GM19372 (cell line): ENCODE data around the gene CHSY3.
A peak's percentile ranks its signal among the peaks of the same experiment; 100 is the strongest.

ENCODE experiments used
- ATAC-seq: cut with Tn5 transposase; IDR thresholded peaks from one replicate; pipeline ENCODE4 v1.9.1; 2021; ENCODE audit warnings: mild to moderate bottlenecking, low read depth, moderate library complexity; ENCODE audit not compliant: unreplicated experiment

Gene CHSY3

DNA sequence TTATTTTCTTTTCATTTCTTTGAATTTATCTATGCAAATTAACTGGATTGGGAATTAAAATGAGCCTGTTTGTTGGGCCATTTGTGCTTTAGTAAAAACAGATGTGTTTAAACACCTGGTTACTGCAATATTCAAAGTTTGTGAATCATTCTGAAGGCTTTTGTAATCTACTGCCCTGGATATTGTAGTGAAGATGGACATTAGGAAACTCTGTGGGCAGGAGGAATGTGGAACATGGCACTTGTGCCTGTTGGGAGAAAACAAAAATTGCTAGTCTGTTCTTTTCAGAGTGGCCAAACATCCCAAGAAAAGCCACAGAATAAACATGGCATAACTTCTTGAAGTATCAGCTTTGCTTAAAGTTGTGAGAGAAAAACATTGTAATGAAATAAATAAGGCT lies 40.8 kb downstream of the CHSY3 start:
- no peak for ATAC-seq

DNA sequence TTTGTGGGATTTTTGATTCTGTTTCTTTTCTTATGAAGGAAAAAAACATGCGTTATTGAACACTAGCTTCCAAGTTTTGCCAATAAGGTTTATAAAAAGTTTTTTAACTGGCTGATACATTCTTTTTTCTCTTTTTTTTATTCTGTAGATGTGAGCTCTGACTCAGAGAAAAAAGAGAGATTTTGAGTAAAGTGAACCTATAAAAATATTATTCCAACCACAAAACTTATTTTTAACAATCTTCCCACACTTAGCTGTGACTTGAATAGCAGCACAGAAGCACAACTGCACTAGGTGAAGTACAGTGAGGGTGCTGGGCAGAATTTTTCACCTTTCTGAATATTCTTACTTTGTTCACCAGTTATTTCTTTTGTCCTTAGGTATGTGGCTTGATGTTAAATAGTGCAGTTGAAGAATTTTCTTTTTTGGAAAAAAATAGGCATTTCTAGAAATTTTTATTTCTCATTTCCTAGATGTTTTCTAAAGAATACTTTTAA lies 41.6 kb downstream of the CHSY3 start:
- no peak for ATAC-seq

DNA sequence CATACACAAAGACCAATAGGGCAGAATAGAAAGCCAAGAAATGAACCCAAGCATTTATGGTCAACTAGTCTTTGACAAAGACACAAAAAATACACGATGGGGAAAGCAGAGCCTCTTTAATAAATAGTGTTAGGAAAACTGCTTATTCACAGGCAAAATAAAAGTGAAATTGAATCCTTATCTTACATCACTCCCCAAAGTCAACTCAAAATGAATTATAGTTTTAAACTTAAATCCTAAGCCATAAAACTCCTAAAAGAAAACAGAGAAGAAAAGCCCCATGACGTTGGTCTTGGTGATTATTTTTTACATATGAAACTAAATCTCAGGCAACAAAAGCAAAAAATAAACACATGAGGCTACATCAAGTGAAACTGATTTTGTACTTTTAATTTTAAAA lies 46.8 kb downstream of the CHSY3 start:
- no peak for ATAC-seq

DNA sequence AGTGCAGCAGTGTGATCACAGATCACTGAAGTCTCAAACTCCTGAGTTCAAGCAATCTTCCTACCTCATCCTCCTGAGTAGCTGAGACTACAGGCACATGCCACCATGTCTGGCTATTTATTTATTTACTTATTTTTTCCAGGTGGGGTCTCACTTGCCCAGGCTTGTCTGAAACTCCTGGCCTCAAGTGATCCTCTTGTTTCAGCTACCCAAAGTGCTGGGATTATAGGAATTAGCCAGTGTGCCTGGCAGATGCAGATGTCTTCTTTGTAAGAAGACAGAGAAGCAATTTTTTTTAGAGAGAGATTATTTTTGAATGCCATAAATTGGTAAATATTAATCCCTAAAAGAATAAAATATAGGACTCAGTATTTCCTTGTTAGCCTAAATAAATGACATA lies 54.3 kb downstream of the CHSY3 start:
- no peak for ATAC-seq

DNA sequence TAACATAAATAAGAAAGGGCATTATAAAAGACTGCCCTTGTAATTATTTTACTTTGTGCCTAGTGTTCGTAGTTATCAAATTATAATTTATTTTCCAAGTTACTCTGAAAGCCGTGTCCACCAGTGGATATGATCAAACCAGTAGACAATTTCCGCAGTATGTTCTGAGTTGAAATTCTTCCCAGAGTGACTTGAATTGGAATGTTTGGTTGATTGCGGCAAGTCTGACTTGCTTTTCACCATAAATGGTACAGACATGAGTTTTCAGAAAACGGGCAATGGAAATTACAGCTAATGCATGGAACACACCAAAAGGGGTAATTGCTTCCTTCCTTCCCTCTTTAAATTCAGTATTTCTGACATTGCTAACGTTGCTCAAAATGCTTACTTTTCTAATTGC lies 56.6 kb downstream of the CHSY3 start:
- ATAC-seq = no peak

DNA sequence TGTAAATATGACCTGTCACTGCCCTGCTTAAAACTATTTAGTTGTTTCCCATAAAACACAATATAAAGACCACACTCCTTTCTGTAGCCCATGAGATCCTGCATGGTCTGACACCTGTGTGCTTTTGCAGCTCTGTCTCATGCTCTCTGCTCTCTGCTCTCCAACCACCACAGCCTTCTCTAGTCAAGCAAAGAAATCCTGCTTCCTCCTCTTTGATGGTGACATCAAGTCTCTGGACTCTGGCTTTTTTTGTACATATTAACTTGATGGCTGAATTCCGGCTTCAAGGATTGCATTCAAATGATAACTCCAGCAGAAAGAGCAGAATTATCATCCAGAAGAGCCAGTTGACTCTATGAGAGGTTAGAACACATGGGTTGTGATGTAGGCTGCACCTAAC lies 58.2 kb downstream of the CHSY3 start:
- no peak for ATAC-seq

DNA sequence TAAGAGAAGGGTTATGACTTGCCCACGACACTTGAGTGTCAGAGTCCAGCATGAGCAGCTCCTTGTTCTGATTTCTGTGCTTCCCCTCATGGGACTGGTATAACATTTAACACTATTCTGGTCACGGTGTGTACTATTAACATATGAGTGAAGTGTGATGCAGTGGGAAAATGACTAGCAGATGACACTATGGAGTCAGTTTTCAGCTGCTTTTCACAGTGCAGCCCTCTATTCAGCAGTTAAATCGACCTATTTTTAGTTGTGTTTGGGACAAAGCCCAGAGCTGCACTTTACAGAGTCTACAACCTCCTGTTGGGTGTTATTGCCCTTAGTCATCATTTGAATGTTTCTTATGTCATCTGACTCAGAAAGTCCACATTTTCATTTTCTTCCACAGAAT lies 59.1 kb downstream of the CHSY3 start:
- ATAC-seq = no peak

DNA sequence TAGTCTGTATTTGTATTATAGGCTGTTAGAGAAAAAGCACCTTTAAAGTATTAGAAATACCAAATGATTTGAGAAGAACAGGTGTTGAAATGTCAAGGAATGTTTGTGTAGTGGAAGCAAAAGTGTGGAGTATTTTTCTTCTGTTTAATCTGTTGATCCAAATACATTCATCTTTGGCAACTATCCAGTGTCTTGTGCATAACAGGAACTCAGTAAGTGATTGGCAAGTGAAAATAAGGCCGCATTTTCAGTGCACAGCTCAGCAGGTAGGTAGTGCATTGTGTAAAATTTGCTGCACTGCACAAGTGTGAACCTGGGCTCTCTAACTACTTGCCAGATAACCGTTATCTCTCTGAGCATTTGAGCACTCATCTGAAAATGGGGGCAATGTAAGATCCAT lies 61.8 kb downstream of the CHSY3 start:
- no peak for ATAC-seq

DNA sequence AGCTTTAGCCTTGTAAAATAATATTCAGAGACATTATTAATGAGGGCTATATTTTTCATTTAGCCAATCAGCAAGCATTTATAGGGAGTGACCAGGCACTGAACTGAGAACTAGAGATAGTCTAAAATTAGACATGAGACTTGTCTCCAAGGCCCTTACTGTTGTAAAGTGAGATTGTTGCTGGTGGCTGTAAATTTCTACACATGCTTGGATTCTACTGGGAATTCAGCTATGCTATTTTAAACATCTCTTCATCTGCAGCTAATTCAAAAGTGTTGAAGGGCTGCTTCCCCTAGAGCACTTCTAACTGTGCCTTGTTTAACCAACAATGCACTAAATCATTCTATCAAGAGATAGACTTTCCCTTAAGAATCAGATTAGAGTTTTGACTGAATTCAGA lies 67.4 kb downstream of the CHSY3 start:
- ATAC-seq = no peak

DNA sequence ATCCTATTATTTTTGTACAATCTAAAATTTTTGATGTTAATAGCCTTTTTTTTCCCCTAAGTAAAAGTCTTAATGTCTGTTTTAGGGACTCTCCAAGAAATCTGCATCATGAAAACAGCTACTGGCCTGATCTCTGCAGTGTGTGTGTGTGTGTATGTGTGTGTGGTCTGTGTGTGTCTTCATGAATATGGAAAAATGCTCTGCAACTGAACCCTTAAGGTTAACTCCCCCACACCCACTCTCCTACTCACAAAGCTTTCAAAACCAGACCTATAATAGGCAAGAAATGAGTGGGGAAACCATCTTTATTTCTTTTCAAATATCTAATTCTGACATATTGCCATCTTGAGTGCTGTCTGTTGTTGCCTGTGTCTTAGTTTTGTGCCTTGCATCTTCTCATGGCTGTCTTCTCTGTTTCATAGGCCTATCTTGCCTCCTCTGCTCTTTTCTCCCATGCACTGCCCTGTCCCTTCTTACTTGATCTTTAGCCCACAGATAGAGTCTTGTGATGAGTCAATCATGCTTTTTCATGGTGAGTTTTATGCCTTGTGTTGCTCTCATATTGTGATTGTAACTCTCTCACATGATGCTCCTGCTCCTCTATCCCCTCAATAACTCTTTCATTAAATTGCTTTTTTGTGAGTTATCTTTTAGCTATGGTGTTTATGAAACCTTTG lies 68.3 kb downstream of the CHSY3 start:
- no peak for ATAC-seq

DNA sequence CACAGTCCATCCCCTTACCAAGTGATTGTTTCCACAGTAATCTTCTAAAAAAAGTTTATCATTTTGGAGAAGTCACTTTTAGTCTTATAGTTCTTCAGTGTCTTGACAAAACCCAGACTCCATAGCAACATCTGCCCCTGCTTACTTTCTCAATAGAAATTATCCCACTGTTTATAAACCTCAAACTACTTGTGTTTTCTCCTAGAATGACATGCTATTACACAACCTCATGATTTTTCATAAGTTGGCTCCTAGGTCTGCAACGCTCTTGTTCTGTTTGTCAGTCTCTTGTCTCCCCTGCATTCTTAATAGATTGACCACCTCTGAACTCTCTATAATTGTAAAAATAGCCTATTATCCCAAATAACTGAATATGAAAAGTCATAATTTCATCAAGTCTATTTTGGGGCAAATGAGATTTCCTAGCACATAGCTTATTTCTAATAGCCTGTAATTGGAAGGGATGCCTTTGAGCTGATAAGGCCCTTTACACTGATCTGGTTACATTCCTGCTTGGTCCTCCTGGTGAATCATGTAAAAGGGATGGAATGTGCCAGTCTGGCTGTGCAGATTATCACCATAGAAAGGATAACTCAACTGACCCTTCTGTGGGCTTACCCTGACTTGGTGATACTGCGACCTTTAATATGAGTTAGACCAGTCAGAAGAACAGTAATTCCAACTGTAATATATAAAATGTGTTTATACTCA lies 69.6 kb downstream of the CHSY3 start:
- ATAC-seq = no peak

DNA sequence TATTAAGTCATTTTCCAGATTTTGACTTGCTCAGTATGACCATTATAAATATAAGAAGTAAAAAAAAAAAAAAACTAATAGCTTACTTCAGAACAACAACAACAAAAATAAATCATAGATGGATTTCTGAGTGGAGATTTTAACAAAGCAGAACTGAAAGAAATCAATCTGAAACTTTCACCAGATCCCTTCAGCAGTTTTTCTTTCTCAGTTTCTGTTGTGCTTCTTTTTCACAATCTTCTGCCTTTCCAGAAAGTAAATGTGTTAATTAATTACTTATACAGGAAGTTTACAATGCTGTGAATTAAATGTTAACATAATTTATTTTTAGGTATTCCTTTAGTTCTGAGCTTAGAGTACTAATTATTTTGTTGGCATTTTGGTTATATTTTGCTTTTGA lies 73.5 kb downstream of the CHSY3 start:
- peak; percentile 75 for ATAC-seq

DNA sequence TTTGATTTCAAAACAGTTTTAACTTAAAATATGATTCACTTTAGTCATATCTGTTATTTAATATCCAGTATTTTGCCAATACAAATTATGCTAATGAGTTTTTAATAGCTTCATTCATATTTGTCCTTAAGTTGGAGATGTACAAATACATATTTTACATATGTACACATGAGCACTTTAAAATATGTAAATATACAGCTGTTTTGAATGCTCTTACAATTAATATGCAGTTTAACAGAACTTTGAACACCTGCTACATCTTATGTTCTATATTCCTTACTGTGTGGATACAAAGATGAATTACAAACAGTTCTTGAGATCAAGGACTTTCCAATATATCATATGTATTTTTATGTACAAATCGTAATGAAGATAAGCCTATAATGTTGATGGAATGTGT lies 74.0 kb downstream of the CHSY3 start:
- ATAC-seq = no peak

DNA sequence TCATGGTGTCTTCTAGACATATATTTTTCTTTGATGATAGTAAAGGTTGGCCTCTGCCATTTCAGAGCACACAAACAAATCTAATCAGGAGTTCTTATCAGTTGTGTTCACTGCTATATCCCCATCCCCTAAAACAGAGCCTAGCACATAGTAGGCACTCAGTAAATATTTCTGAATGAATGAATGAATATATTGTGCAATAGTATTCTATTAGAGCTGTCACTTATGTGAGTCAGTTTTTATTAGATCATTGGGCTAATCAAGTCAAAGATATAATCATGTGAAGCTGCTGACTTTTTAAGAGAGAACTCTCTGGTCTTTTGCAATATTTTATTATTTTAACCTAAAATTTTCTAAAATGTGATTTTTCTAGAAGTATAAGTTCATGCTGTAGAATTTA lies 84.2 kb downstream of the CHSY3 start:
- no peak for ATAC-seq

DNA sequence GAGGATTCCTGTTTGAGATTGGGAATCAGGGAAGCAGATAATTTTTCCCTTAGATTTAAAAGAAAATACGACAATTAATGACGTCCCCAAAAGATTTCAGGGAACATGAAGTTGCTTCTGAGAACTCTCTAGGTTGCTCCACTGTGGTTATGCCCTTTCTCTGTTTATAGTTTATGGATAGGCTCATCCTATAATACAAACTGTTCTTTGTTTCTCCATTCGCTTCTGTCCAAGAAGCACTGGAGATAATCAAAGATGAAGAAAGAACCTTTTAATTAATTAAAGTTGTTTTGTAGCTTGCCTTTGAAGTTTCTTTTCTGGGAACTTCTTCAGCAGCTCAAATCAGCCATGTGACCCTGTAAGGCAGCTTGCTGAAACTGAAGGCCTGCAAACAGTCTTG lies 87.5 kb downstream of the CHSY3 start:
- ATAC-seq = no peak

DNA sequence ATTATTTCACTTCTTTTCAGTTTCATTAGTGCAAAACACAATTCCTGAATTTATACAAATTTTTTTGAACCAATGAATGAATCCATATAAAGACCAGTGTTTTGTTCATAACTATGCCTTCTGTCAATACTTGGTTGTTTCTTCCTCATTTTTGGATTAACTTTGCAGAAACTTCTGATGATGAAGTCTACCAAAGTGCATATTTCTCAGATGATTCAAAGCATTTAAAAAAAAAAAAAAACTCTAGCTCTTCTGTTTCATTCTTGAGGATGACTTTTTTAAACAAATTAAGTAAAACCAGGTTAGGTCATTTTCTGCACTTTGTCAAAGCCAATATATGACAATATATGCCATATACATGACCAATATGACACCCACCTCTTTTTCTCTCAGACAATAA lies 92.6 kb downstream of the CHSY3 start:
- no peak for ATAC-seq

DNA sequence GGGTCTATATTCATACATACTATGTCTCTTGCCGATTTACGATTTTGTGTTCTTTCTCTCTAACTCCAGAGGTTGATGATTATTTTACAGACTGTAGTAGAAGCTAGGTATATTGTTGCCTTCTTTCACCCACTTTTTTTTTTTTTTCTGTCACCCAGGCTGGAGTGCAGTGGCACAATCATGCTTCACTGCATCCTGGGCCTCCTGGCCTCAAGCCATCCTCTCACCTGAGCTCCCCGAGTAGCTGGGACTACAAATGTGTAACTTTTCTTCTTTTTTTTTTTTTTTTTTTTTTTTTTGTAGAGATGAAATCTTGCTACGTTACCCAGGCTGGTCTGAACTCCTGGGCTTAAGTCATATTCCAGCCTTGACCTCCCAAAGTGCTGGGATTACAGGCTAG lies 96.2 kb downstream of the CHSY3 start:
- no peak for ATAC-seq

DNA sequence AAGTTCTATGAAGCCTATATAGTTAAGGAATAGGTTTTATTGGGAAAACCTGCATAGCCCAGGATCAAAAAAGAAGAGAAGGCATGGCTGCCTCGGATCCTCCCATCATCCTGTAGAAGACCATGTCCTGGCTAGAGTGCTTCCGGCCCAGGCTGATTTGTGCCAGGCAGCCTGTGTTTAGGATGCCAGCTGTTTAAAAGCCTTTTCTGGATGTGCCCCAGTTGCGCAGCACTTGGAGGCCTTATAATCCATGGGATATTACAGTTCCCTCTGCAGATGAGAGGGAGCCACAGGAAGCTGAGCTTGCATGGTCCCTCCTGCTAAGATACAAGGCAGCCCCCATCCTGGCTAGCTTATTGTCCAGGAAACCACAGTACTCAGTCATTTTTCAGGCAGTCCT lies 97.9 kb downstream of the CHSY3 start:
- ATAC-seq = no peak

DNA sequence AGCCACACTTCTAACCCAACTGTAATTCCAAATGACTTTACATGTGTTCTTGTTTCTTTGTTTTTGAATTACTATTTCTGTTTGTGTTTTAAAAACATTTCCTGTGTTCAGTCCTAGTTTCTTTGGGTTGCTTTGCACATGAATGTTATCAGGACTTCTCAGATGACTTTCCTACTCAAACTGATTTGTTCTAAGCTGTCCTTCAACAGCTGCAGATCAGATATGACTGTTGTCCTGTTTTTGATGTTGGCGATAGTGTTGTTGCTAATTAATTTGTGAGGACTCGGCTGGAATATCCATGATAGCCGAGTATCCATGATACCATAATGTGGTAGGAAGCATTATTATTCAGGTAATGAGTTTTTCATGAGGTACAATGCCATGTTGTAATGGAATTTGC lies 98.6 kb downstream of the CHSY3 start:
- ATAC-seq = no peak

DNA sequence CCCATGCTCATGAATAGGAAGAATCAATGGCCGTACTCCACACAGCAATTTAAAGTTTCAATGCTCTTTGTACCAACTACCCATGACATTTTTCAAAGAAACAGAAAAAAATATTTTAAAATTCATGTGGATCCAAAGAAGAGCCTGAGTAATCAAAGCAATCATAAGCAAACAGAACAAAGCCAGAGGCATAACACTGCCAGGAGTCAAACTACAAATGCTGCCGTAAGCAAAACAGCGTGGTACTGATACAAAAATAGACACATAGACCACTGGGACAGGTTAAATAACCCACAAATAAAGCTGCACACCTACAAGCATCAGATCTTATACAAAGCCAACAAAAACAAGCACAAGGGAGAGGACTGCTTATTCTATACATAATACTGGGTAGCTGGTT lies 107.7 kb downstream of the CHSY3 start:
- no peak for ATAC-seq

DNA sequence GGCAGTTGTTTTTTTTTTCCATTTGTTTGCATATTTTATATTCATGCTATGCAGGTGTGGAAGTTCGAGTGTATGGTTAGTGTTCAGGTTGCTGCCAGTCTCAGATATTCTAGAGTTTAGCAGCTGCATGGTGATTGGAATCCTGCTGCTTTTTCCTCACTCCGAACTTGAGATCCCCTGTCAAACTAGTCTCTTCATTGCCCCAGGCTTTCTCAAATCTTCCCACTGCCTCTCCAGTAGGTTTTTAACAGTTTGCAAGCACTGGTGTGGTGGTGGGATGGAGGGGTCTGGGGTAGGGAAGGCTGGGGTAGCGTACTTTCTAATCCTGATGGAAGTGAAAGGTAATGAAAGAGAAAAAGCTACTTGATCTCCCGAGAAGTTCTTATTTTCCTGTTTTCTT lies 112.9 kb downstream of the CHSY3 start:
- no peak for ATAC-seq

DNA sequence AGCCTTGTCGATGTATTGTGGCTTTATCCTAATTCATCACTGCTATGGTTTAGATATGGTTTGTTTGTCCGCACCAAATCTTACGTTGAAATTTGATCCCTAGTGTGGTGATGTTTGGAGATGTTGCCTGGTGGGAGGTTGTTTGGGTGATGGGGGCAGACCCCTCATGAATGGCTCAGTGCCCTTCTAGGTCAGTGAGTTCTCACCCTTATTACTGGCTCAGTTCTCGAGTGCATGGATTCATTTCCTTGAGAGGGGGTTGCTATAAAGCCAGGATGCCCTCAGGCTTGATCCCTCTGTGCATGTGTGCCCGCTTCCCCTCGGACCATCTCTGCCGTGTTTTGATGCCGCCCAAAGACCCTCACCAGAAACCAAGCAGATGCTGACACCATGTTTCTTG lies 114.4 kb downstream of the CHSY3 start:
- no peak for ATAC-seq
